HG03045 (cell line): ENCODE results near the gene CD276.
"Not testable (repeated sequence)": the region's sequence is repeated elsewhere in the genome, so short reads cannot be mapped to it uniquely, and the experiment has no call there.

Experiments used
- ATAC-seq: cut with Tn5 transposase; IDR thresholded peaks from one replicate; pipeline ENCODE4 v1.9.1; 2021; ENCODE audit warnings: mild to moderate bottlenecking, moderate library complexity; ENCODE audit not compliant: unreplicated experiment

CD276 gene

GRCh38 chr15:73683777-73684580 lies at the start of gene CD276:
Gene CD276 (plus strand): TSS chr15:73684383. CDS start chr15:73699640, 15,257 bp downstream.
- no peak for ATAC-seq

GRCh38 chr15:73637527-73637926 lies 46.7 kb upstream of the CD276 start:
- ATAC-seq = no peak

- ATAC-seq = not testable (repeated sequence)
Measured at GRCh38 chr15:73639464-73639863, 44.7 kb upstream of the CD276 start.

GRCh38 chr15:73647259-73648013 lies 36.7 kb upstream of the CD276 start:
- ATAC-seq = no peak

- ATAC-seq = no peak
Measured at GRCh38 chr15:73648014-73648295, 36.2 kb upstream of the CD276 start.

- ATAC-seq = no peak
Measured at GRCh38 chr15:73650416-73651126, 33.6 kb upstream of the CD276 start.

- ATAC-seq = no peak
Measured at GRCh38 chr15:73654659-73655058, 29.5 kb upstream of the CD276 start.

GRCh38 chr15:73655724-73656123 lies 28.5 kb upstream of the CD276 start:
- no peak for ATAC-seq

- no peak for ATAC-seq
Measured at GRCh38 chr15:73658645-73659044, 25.5 kb upstream of the CD276 start.

GRCh38 chr15:73660455-73660854 lies 23.7 kb upstream of the CD276 start:
- no peak for ATAC-seq

GRCh38 chr15:73674587-73674986 lies 9.6 kb upstream of the CD276 start:
- ATAC-seq = no peak

GRCh38 chr15:73677146-73677607 lies 7.0 kb upstream of the CD276 start:
- no peak for ATAC-seq

GRCh38 chr15:73677733-73678132 lies 6.5 kb upstream of the CD276 start:
- ATAC-seq = no peak

GRCh38 chr15:73678498-73678897 lies 5.7 kb upstream of the CD276 start:
- ATAC-seq = no peak

GRCh38 chr15:73679180-73679579 lies 5.0 kb upstream of the CD276 start:
- no peak for ATAC-seq

GRCh38 chr15:73679964-73680363 lies 4.2 kb upstream of the CD276 start:
- no peak for ATAC-seq

GRCh38 chr15:73680549-73680948 lies 3.6 kb upstream of the CD276 start:
- ATAC-seq = no peak

- ATAC-seq = no peak
Measured at GRCh38 chr15:73681063-73681462, 3.1 kb upstream of the CD276 start.

- ATAC-seq = no peak
Measured at GRCh38 chr15:73681856-73682599, 2.2 kb upstream of the CD276 start.

- no peak for ATAC-seq
Measured at GRCh38 chr15:73682600-73683090, 1.5 kb upstream of the CD276 start.

GRCh38 chr15:73683257-73683776 lies 866 bp upstream of the CD276 start:
- ATAC-seq = no peak
